Parathyroid adenoma (tissue), 2 donors: ENCODE data around the gene C4A.
A peak's percentile ranks its signal among the peaks of the same experiment; 100 is the strongest.
"Not testable (repeated sequence)": the region's sequence is repeated elsewhere in the genome, so short reads cannot be mapped to it uniquely, and the experiment has no call there.

ENCODE experiments used
- H2AFZ ChIP-seq: fragments of 300-600 bp; sonication (generic); one replicate; pipeline ENCODE4 v1.7.0; 2017; ENCODE audit warnings: antibody characterized with exemption, mild to moderate bottlenecking
- H3K27ac ChIP-seq: fragments of 300-600 bp; sonication (generic); one replicate; pipeline ENCODE4 v1.7.0; 2017
- H3K27me3 ChIP-seq: fragments of 300-600 bp; sonication (generic); one replicate; pipeline ENCODE4 v1.7.0; 2017; ENCODE audit warnings: low read length; ENCODE audit not compliant: control insufficient read depth, insufficient read depth
- H3K36me3 ChIP-seq: fragments of 300-600 bp; sonication (generic); one replicate; pipeline ENCODE4 v1.7.0; 2017; ENCODE audit warnings: low read length; ENCODE audit not compliant: control insufficient read depth, insufficient read depth
- H3K4me1 ChIP-seq: fragments of 300-600 bp; sonication (generic); one replicate; pipeline ENCODE4 v1.7.0; 2017; ENCODE audit warnings: control low read depth
- H3K4me2 ChIP-seq: fragments of 300-600 bp; sonication (generic); one replicate; pipeline ENCODE4 v1.7.0; 2017; ENCODE audit warnings: low read length
- H3K4me3 ChIP-seq: fragments of 300-600 bp; sonication (generic); one replicate; pipeline ENCODE4 v1.7.0; 2017; ENCODE audit warnings: low read depth, low read length
- H3K79me2 ChIP-seq: fragments of 300-600 bp; sonication (generic); one replicate; pipeline ENCODE4 v1.7.0; 2017; ENCODE audit warnings: control low read depth
- H3K9ac ChIP-seq: fragments of 300-600 bp; sonication (generic); one replicate; pipeline ENCODE4 v1.7.0; 2017; ENCODE audit warnings: mild to moderate bottlenecking
- H3K9me3 ChIP-seq: fragments of 300-600 bp; sonication (generic); one replicate; pipeline ENCODE4 v1.7.0; 2017; ENCODE audit warnings: low read length; ENCODE audit not compliant: control insufficient read depth
- CTCF ChIP-seq: fragments of 300-600 bp; sonication (generic); IDR thresholded peaks from one replicate; pipeline ENCODE4 v1.7.0; 2017; ENCODE audit warnings: antibody characterized with exemption, mild to moderate bottlenecking
- donor health status: primary hyperparathyroidism.

Gene C4A

GRCh38 chr6:31981744-31982143, at the start of gene C4A:
TSS of gene C4A (plus strand) at chr6:31982057. CDS start at chr6:31982108, 51 bp downstream.
- not testable (repeated sequence) for H3K27ac ChIP-seq, H3K4me3 ChIP-seq, H3K79me2 ChIP-seq, H2AFZ ChIP-seq, H3K4me1 ChIP-seq, H3K4me2 ChIP-seq, H3K9me3 ChIP-seq, H3K27me3 ChIP-seq, H3K9ac ChIP-seq, H3K36me3 ChIP-seq

- not testable (repeated sequence) for H3K9me3 ChIP-seq, H3K27ac ChIP-seq, H3K9ac ChIP-seq, H3K4me2 ChIP-seq, H3K36me3 ChIP-seq, H3K79me2 ChIP-seq, H3K4me1 ChIP-seq, H2AFZ ChIP-seq, H3K27me3 ChIP-seq, H3K4me3 ChIP-seq
Observed at GRCh38 chr6:31932137-31932536, 49.7 kb upstream of the C4A start.

GRCh38 chr6:31933537-31933936, 48.3 kb upstream of the C4A start:
- H2AFZ ChIP-seq: no peak overlapping the region
- no peaks in the 10 kb centered on the region for H3K79me2 ChIP-seq
- no peaks in the 10 kb centered on the region for H3K4me1 ChIP-seq
- H3K4me2 ChIP-seq: no peak overlapping the region
- no peak for TF ChIP-seq CTCF
- H3K27me3 ChIP-seq: no peaks in the 10 kb centered on the region
- no peak overlapping the region for H3K4me3 ChIP-seq
- no peak overlapping the region for H3K9ac ChIP-seq
- no peak overlapping the region for H3K27ac ChIP-seq
- H3K36me3 ChIP-seq: no peaks in the 10 kb centered on the region
- no peaks in the 10 kb centered on the region for H3K9me3 ChIP-seq

GRCh38 chr6:31935021-31935420, 46.8 kb upstream of the C4A start:
- H3K9ac ChIP-seq: no peak overlapping the region
- TF ChIP-seq CTCF: no peak
- H3K4me3 ChIP-seq: no peak overlapping the region
- no peaks in the 10 kb centered on the region for H3K4me1 ChIP-seq
- no peak overlapping the region for H3K27ac ChIP-seq
- no peaks in the 10 kb centered on the region for H3K79me2 ChIP-seq
- H2AFZ ChIP-seq: no peak overlapping the region
- no peak overlapping the region for H3K4me2 ChIP-seq
- H3K36me3 ChIP-seq: no peaks in the 10 kb centered on the region
- no peaks in the 10 kb centered on the region for H3K9me3 ChIP-seq
- H3K27me3 ChIP-seq: no peaks in the 10 kb centered on the region

- Histone ChIP-seq H3K4me3 (no peak overlapping the region), H3K9ac (no peak overlapping the region), H2AFZ (no peak overlapping the region), H3K4me2 (no peak overlapping the region), H3K27me3 (no peaks in the 10 kb centered on the region), H3K36me3 (no peaks in the 10 kb centered on the region), H3K4me1 (peaks cover 8% of the 10 kb centered on the region), H3K9me3 (no peaks in the 10 kb centered on the region), H3K79me2 (no peaks in the 10 kb centered on the region), H3K27ac (no peak overlapping the region)
- no peak for TF ChIP-seq CTCF
Observed at GRCh38 chr6:31935823-31936222, 46.0 kb upstream of the C4A start.

- peak overlapping the region; percentile 33 for H3K27ac ChIP-seq
- H3K36me3 ChIP-seq: no peaks in the 10 kb centered on the region
- peak overlapping the region; percentile 63 for H2AFZ ChIP-seq
- no peaks in the 10 kb centered on the region for H3K79me2 ChIP-seq
- no peaks in the 10 kb centered on the region for H3K27me3 ChIP-seq
- H3K4me3 ChIP-seq: no peak overlapping the region
- TF ChIP-seq CTCF: no peak
- peaks cover 16% of the 10 kb centered on the region for H3K4me1 ChIP-seq
- no peak overlapping the region for H3K4me2 ChIP-seq
- H3K9me3 ChIP-seq: no peaks in the 10 kb centered on the region
- H3K9ac ChIP-seq: no peak overlapping the region
Observed at GRCh38 chr6:31940256-31940664, 41.6 kb upstream of the C4A start.
